GM19240 (cell line): Measurements from ENCODE around the gene PPP2R1B.

ENCODE experiments used
- DNase-seq: peaks from one replicate; pipeline ENCODE4 v3.0.0; 2011; ENCODE audit warnings: low spot score; ENCODE audit not compliant: insufficient read length

The PPP2R1B gene

DNA sequence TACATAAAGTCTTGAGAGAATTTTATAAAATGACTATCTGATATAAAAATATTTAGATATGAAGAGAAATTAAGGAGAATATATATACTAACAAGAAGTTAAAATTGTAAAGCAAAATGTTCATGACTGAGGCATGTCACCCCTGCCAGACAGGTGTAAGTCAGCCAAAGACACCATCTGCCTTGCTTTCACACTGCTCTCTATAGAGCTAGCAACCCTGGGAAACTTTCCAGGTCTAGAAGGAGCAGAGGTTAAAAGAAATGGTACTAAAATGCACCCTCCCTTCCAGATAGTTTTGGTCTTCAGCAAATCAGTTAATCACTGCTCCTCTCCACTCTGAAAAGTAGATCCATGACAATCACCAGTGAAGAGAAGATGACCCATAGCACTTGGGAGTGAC lies 16.5 kb downstream of the PPP2R1B start:
- DNase-seq = no peak

DNA sequence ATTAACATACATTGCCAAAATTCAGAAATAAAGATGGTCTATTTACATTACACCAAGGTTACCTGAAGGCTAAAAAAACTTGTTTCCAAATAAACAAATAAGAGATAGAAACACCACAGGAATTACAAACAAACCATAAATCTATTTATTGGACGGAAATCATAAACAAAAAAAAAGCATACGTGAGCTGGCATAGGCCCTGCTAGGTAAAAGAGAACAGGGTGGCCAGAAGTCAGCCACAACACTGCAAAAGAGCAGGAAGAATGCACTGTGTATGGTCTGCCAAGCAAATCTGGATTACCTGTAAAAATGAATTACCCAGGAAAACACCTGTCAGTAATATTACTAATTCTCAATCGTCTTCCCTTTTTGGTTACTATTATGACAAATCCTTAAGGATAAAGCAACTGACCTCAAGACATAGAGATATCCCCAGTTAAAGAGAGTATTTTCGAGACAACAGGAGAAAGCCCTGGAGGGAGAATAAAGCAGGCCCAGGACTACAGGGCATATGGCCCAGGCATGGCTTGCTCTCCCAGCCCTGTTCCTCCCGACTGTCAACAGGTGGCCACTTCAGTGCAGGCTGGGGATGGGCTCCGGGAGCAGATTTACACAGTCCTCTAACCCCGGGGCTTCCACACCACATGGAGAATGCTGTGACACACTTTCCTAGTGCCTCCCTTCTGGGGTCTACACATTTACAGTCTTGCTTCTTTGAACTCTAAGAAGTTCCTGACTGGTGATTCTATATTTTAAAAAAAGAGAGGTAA lies 18.0 kb downstream of the PPP2R1B start:
- no peak for DNase-seq

DNA sequence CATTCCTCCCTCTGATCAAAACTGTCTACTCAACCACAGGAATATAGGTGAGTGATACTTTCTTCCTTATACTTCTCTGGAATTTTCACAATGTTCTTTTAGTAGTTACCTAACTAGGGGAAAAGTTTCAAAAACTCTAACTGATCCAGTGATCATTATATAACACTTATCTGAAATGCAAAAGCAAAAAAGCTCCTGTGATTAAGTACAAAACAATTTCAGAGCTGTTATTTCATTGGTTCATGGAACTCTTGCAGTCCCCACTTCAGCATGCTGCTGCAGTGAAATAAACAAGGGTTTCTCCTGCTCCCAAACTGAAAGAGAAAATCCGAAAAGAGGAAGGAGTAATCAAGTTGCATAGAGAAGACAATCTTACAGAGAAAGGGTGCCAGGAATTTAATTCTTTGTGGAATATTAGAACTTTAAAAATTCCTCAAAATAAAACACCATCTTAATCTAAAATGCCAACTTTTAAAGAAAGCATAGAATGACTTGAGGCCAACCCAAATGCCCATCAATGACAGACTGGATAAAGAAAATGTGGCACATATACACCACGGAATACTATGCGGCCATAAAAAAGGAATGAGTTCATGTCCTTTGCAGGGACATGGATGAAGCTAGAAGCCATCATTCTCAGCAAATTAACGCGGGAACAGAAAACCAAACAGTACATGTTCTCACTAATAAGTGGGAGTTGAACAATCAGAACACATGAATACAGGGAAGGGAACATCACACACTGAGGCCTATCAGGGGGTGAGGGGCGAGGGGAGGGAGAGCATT lies 20.3 kb downstream of the PPP2R1B start:
- DNase-seq = no peak

DNA sequence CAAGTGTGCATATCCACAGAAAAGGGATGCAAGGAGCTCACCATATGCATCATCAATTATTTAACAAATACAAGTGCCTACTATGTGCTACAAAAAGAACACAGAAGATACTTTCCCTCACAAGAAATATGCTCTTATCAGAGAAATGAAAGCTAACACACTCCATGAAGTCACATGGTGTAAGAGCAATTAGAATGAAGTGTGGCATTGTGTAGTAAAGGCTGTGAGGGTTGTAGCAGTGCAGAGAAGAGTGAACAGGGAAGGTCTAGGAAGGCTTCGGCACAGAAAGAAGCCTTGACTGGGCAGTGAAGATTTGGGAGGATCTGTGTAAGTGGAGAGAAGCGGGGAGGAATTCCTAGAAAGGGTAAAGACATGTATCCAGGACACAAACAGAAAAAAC lies 22.5 kb downstream of the PPP2R1B start:
- no peak for DNase-seq

DNA sequence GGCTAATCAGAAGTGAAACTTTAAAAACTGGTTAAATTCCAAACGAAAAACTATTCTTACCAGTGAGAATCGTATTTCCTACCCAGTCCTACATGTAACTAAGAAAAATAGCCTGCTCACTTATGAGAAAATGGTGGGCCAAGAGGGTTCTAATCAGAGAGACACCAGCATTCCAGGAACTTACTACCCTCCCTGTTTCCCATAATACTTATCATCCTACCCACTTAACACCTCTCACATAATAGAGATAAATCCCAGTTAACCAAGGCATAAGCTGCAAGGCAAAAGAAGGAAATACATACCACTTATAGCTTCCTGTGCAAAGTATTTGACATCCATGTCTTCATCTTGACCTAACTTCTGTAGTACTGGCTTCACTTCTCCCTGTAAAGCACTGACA lies 24.4 kb downstream of the PPP2R1B start:
- DNase-seq = no peak

DNA sequence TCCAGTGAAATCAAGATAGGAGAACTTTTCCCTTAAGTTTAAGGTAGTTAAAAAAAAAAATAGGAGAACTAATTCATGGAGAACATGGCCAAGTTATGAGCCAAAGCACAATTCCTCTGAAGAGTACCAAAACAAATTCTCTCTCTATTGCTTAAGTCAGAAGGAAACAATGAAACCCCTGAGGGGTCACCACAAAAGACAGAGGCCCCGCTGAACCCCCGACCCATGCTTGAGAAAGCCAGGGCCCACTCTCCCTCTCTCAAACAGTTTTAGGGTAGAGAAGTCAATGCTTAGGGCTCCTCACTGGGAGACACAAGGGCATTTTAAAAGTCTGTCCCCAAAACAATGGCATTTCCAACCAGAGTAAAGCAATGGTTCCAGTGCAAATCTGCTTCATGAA lies 26.9 kb downstream of the PPP2R1B start:
- DNase-seq = no peak

DNA sequence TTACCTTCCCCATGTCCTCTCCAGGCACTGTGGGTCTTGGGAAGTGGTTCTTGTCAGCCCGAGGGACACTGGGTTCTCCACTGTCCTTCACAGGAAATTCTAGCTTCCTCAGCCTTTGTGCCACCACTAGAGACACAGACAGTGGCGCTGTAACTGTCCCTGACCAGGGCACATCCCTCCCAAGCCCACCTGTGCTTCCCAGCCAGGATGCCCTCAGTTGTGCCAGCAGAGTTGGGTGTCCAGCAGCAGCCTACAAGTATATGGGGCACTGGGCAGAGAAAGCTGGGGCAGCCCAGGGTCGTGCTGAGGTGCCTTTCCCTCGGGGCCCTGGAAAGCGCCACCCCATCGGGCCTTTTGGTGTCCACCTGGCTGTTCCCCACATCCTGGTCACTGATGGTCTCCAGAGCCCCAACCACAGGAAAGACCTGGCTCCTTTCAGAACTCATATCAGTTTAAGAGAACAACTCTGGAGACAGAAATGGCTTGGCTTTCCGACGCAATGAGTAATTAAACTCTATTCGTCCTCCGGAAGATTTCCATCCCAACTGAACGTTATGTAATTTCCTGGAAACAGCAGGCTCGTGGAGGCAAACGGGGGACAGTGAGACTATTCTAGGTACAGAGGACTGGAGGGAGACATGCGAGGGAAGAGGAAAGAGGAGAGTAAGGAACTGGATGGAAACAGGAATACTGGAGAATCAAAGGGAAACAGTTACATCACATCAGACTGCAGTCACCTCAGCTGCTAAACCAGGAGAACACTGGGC lies 28.6 kb downstream of the PPP2R1B start:
- no peak for DNase-seq

DNA sequence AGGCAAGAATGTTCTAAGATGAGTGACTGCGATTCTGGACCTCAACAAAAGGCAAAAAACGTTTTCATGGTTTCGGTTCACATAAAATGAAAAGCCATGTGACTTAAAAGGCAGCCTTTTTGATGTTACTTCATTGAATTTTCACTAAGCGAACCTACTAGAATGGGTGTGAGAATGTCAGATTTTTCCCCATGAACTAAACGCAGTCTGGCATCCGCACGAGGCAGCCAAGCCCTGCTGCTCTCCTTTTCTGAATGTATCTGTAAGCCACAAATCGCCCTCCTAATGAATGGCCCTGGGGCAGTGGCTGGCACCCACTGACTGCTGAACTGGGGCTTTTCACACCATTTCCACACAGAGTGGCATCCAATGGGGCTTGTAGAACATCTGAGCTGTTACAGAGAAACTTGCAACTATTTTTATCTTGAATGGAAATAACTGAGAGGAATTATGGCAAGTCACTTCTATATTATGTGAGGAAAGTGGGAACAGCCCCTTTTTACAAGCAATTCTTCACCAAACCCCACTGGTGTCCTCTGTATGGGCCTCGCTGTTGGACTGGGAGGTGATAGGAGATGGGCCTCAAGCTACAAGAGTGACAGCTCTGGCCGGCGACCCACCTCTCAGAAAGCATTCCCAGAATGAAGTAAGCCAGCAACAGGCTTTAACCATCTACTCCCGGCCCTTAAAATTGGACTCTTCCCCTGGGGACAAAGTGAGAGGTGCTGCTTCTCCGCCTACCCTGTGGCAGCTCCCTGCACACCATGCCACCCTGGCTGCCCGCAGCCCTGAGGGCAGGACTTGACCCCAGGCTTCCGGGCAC lies 29.4 kb downstream of the PPP2R1B start:
- DNase-seq = no peak

DNA sequence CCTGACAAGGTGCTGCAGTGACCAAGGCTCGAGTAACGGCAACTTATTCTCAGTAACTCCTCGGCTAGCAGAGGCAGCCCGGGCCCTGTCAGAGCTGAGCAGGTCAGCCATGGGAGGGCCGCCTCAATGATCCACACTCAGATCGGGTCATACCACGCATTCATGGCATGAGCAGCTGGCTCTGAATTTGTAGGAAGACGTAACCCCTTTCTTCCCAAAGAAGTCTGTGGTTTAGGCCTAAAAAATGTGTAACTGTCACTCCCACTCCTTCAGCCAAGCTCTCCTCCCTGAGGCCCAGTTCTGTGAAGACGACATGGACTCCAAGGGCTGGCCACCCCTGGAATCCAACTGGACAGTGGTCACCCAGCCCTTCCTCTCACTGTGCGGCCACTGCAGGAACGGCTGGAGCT lies 30.0 kb downstream of the PPP2R1B start:
- no peak for DNase-seq

DNA sequence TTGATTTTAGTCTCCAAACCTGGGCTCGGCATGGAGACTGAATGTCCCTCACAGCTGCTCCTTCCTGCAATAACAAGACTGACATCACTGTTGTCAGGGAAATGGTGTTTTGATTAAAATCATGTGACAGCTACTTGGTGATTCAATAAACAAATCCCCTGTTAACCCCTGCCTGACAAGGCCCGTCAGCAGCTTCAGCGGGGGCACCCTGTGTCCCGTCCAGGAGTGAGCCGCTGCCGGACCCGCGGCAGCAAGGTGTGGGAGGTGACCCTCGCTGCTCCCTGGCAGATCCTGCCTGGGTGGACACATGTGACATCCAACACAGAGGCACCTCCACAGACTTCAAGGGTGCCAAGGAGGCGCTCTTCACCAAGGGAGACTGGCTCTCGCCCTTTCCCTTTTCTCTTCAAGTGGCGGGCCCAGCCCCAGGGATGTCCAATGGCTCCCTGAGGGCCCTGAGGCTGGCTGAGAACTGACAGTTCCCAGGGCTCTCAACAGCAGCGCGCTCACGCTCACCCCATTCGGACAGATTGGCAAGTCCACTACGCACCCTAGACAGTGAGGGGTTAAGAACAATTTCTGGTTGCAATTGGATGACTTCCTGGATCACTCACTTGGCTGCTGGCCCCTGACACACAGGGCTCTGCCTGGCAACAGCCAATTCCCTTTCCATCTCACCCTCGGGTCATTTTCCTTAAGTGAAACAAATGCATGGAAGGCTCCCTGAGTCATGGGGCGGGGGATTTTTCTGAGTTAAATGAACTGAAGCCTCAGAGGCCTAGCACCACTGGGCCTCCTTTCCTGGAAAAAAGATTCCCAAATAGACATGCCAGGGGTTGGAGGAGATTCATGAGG lies 30.7 kb downstream of the PPP2R1B start:
- DNase-seq = no peak

DNA sequence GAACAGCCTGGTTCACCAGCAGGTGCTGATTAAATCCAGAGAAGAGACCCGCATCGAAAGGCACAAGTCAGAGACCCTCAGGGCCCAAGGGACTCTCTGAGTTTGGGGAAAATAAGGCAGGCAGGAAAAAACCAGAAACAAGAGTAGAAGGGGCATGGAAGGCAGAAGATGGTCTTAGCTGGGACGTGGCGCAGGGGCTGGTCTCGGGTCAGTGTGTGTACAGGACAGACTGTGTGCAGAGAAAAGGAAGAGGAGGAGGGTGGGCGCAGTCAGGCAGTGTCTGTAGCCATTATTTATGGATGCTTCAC lies 31.3 kb downstream of the PPP2R1B start:
- DNase-seq = no peak

DNA sequence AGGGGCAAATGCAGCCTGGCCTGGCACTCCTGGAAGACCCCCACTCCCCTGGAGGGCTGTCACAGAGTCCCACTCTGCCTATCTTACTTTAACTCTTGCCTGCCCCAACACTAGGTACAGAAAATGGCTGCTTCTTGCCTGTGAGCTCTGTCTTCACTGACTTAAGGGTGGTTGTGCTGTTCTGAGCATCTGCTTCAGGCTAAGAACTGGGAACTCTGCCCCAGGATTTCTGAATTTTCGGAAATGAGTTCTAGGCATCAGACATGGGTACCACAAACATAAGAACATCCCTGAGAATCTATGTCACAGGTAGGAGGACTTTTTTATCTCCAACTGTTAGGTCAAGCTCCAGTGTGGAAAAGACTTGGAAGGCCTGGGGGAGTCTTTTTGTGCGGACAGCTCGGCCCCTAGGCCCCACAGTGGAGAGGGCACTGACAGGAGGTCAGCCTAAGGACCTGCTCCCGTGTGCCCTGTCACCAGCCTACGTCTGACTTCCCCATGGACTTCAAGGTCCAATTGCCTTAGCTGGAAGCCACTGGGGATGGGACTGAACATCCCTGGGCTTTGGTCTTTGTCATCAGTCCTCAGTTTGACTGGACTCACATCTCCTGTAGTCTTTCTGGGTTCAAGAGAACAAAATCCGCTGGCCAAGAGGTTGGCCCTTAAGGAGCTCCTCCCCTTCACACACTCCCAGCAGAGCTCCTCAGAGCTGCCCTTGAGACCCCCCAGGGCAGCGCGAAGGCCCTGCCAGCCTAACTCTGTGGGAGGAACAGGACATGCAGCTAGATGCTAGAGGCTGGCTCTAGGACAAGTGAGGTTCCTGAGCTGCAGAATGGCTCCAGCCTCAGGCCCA lies 31.9 kb downstream of the PPP2R1B start:
- DNase-seq = no peak

DNA sequence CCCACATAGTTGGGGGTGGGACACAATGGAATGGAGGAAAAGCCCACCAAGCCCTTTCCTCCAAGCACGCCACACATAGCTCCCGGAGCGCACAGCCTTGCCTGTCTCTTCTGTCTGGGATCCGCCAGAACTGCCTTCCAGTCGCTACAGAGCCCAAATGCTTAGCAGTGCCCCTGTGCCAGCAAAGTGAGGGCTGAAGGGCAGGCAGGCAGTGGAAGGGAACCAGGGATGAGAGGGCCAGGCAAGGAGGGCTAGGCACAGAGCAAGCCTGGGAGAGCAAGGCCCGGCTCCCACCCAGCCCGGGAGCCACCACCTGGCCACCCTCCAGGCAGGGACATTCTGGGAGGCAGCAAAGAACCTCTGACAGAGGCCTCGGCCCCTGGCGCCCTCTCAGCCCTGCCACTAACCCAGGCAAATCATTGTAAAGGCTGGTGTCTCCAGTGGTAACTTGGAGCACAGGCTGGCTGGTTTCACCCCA lies 32.5 kb downstream of the PPP2R1B start:
- no peak for DNase-seq

DNA sequence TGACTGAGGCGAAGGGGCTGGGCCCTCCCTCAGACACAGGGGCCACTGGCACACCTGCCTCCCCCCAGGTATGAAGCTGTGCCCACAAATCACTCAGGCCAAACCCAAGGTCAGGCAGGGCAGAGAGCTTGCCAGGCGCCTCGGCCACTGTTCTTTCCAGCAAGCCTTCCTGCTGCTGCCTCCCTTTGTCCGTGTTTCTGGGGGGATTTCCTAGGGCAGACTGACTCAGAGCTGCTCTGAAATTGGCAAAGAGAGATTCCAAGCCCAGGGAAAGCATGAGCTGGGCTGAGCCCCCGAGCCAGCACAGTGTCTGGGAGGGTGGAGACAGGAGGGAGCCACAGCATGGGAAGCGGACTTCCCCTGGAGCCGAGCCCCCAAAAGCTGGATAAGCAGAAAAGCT lies 33.2 kb downstream of the PPP2R1B start:
- DNase-seq = no peak

DNA sequence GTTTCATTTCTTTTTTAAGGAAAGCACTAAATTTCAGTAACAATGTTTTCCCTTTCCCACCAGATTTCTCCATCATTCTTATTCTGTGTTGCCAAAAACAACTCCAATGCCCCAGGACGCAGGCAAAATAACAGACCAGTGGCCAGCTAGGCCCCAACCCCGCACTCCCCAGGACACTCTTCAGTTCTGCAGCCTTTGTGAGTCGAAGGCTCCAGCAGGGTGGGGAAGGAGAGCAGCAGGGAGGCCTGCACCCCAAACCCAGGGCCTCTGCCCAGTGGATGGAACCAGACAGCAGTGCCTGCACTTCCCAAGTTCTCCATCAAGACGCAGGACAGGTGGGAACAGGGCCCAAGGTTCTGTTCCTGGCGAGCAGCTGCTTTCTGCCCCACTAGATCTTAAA lies 34.4 kb downstream of the PPP2R1B start:
- no peak for DNase-seq

DNA sequence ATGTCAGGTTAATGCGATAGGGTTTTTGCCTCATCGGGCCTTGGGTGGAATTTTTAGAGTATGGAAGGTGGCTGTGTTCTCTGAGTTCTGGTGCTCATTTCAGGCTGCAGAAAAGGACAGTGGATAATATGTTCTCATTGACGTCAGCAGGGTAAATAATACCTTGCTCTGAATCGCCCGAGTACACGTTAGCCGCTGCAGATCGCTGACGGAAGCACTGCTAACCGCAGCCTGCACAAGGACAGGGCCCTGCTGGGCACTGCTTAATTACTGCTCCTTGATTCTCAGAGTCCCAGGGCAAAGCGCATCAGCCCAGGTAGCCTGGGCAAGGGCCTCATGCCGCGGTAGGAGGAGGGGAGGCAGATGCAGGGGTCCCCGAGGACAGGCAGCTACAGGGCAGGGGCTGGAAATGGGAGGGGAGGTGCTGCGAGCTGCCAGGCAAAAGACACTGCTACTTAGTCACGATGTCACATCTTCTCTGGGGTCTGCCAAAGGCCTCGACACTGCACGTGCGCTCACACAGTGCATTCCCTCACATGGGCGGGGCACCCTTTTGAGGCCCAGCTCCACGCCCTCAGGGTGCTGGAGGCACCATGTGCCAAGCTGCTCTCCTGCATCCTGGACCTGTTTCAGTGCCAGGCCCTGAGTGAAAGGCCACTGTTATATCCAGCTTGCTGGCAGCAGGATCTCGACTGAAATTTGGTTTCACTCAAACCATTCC lies 35.2 kb downstream of the PPP2R1B start:
- DNase-seq = no peak

DNA sequence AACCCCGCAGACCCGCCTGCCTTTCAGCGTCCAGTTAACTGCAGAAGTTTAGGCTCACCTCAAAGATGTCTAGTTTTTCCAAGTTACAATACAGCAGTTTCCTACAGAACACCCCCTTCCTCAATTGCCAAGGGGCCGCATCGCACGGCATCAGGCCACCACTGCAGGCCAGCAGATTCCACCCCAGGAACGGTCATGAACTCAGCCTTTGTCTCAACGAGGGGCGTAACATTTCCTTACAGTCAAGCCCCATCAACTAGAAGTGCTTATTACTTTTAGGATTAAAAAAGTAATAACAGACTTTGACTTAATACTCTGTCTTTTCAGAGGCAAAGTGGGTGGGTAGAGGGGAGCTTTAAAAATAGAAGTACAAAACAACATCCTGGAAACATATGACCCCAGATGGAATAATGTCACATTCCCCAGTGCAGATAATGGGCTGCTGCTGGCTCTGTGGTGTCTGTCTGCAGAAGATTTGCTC lies 36.3 kb downstream of the PPP2R1B start:
- DNase-seq = no peak

DNA sequence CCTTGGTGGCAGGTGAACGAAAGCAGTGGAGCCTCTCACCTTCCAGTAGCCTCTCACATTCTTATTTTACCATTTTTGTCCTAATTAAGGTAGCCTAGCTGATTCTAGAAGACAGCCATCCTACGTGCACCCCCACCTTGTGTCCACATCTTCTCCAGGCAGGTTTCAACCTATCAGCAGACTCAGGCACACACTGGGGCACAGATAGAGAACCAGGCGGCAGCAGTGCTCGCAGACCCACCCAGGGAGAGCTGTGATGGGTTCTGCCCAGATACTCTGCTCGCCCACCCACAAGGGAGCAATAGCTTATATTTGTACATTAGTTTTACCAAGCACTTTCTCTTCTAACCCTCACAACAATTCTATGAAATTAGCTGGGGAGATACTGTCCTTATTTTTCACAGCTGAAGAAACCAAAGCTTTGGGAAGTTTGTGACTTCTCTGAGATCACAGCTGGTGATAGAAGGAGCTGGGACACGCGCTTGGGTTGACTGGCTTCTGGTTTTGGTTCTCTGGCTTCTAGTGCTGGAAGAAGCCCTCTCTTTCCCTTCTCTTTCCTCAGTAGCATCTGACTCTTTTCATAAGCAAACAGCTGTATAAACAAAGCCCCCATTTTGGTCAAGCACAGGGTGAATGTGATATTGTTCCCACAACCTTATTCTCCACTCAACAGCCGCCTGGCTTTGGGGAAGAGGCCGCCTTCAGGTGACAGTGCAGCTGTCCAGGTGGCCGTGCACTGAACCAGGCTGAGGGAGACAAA lies 36.9 kb downstream of the PPP2R1B start:
- no peak for DNase-seq
